ENCODE results near the gene ZC2HC1B.

DNA sequence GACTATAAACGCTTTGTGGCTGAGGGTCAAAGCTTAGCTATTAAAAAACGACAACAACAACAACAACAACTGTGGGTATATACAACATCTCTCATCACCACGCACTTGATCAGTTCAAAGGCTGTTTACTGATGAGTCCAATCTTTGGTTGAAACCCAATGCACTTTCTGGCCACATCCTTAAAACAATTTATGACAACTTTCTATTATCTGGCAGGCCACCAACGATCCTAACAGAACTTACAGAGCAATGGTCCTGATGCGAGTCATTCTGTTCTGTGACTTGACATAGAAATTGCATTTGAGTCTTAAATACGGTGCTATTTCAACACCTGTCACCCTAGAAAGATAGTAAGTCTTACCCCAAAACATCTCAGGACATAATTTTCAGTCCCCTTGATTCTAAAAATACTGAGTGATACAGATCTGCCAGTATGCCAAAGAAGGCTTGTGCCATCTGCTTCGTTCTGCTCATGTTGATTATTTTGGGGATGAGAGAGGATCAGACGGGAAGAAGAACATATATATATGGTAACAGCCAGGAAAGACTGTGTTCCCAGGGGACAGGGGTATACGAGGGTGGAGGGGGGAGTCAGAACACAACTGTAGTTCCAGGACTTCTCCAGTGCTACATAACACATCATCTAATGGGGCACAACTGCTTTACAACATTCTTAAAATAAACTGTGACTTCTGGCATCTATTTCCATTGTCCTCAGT, 87.9 kb downstream of the ZC2HC1B start:
- TF ChIP-seq, protein P1, sequence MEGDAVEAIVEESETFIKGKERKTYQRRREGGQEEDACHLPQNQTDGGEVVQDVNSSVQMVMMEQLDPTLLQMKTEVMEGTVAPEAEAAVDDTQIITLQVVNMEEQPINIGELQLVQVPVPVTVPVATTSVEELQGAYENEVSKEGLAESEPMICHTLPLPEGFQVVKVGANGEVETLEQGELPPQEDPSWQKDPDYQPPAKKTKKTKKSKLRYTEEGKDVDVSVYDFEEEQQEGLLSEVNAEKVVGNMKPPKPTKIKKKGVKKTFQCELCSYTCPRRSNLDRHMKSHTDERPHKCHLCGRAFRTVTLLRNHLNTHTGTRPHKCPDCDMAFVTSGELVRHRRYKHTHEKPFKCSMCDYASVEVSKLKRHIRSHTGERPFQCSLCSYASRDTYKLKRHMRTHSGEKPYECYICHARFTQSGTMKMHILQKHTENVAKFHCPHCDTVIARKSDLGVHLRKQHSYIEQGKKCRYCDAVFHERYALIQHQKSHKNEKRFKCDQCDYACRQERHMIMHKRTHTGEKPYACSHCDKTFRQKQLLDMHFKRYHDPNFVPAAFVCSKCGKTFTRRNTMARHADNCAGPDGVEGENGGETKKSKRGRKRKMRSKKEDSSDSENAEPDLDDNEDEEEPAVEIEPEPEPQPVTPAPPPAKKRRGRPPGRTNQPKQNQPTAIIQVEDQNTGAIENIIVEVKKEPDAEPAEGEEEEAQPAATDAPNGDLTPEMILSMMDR (IDR thresholded peaks at IDR 0.05; ENCODE audit: insufficient read depth, low read depth, low read length) = no peak
- TF ChIP-seq EZH2 (IDR thresholded peaks at IDR 0.05; ENCODE audit: insufficient read depth, low read length) = no peak
